ENCODE measurements around the gene GPR180.

- TF ChIP-seq FOXP2 (optimal IDR thresholded peaks at IDR 0.05; ENCODE audit: control extremely low read depth, extremely low read length, insufficient read depth) (no peak), POLR2AphosphoS5 (IDR thresholded peaks at IDR 0.05; ENCODE audit: borderline replicate concordance, low read depth, low read length) (no peak), EZH2 (IDR thresholded peaks at IDR 0.05) (no peak)
Observed at GRCh38 chr13:94622344-94622743, 20.7 kb downstream of the GPR180 start.
